GM06990 (cell line): ENCODE data around the gene OPN1MW3.
"Not testable (repeated sequence)": the region's sequence is repeated elsewhere in the genome, so short reads cannot be mapped to it uniquely, and the experiment has no call there.

Source experiments
- DNase-seq: peaks from one replicate; pipeline ENCODE4 v3.0.0-alpha.2; 2011; ENCODE audit not compliant: insufficient read length; ENCODE audit errors: extremely low read depth
- H3K27me3 ChIP-seq: replicated peaks from 2 replicates; pipeline ENCODE4 v1.6.0; 2011; ENCODE audit warnings: low read length; ENCODE audit not compliant: control insufficient read depth, insufficient read depth
- H3K36me3 ChIP-seq: 2 replicates; pipeline ENCODE4 v1.5.1; 2011; ENCODE audit warnings: low read length; ENCODE audit not compliant: control insufficient read depth, insufficient read depth
- H3K4me3 ChIP-seq: replicated peaks from 2 replicates; pipeline ENCODE4 v1.5.1; 2011; ENCODE audit warnings: low read depth, mild to moderate bottlenecking, control low read depth, low read length
- CTCF ChIP-seq: IDR thresholded peaks from 2 replicates; pipeline ENCODE4 v1.5.1; 2011; ENCODE audit warnings: low read length, control low read depth, mild to moderate bottlenecking, inconsistent platforms; ENCODE audit not compliant: insufficient read depth, poor library complexity, severe bottlenecking

The OPN1MW3 gene

GRCh38 chrX:154263072-154263471, 5.7 kb downstream of the OPN1MW3 start:
- not testable (repeated sequence) for DNase-seq, H3K27me3 ChIP-seq, H3K4me3 ChIP-seq, H3K36me3 ChIP-seq

DNA sequence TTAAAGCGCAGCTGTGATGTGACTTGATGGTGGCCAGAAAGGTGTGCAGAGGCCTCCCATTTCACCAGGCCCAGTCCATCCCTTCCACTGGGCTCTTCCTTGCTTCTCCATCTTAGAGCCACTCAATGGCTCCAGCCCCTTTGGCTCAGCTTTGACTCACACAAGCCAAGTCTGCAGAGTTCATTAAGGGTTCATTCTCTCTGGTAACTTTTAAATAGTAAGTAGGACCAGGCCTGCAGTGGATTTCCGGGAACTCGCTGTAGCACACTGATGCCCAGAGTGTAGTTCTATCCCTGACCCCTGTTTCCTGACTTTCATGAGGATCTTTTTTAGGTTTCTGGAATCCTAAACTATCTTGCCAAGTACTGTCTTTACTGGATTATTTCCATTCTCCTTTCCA, 11.9 kb downstream of the OPN1MW3 start:
- not testable (repeated sequence) for H3K36me3 ChIP-seq, H3K4me3 ChIP-seq, DNase-seq, H3K27me3 ChIP-seq

DNA sequence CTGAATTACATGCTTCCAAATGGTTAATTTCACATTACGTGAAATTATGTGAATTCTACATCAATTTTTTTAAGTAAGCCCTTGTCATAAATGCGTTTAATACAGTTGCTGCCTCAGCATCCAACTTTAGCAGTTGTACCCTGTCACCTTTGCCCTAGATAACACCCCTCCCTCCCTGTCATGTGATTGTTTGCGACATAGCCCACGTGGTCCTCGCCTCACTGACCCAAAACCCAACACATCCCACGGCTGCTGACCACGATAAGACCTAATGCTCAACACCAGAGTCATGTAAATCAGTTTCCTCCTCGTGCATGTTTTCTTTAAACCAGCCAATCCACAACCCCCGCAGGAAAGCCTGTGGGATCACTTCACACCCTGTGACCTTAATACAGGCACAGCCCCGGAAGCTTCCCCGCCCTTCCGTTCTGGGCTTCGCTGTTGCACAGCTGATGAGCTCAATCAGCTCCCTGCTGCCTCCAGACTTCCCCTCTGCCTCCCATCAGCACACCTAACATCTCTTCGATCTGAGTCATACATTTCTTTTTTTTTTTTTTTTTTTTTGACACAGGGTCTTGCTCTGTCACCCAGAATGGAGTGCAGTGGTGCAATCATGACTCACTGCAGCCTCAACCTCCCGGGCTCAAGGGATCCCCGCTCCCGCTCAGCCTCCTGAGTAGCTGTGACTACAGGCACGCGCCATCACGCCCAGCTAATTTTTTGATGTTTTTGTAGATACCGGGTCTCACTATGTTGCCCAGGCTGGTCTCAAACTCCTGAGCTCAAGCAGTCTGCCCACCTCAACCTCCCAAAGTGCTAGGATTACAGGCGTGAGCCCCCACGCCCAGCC, 27.3 kb downstream of the OPN1MW3 start:
- not testable (repeated sequence) for DNase-seq, H3K36me3 ChIP-seq, H3K27me3 ChIP-seq, H3K4me3 ChIP-seq

DNA sequence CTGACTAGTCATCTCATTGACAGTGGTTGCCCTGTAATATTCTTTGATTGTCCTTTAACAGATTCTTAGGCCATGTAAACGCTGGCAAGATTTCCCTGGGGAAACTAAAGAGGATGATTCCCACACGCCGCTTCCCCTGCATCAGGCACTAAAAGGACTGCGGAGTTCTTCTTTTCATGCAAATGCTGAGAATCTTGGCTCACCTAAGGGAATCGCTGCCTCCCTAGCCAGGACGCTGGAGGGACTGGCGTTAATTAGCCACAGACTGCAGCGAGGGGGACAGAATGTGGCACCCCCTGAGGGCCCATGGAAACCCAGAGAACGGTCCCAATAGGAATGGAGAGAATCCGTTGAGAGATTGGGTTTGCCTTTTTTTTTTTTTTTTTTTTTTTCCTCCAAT, 29.0 kb downstream of the OPN1MW3 start:
- H3K36me3 ChIP-seq, H3K4me3 ChIP-seq, DNase-seq, H3K27me3 ChIP-seq: not testable (repeated sequence)

DNA sequence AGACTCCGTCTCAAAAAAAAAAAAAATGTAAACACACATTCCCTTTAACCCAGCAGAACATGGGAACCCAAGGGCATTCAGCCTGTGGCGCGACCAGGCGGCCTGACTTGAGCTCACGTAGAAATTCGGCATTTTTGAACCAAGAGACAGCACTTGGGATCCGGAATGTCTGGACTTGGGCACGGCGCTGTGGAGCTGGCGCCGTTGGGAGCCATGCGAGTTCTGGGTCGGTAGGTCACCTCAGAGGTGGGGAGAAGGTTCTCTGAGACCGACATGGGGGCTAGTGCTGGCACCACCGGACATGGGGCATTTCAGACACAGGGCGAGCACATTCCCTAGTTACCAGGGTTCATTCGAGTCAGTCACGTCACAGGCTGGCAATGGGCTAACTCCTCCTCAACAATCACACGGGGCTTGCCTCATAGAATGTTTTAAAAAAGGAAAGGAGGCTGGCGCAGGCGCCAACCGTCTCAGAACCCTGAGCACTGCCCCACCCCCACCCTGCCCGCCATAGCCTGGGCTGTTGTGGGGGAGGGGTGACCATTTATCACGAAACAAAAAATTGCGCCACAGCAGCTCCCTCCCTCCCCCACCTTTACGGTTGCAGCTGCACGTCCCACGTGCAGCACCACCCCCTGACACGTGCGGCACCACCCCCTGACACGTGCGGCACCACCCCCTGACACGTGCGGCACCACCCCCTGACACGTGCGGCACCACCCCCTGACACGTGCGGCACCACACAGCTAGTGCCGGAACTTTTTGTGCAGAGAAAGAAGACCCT, 37.6 kb downstream of the OPN1MW3 start, which contains the start of gene TEX28:
TEX28 (minus strand) TSS at position 334 of the 784 bp plus-strand sequence. CDS start 3,007 bp downstream, outside the sequence.
- TF ChIP-seq CTCF: no peak
- H3K27me3 ChIP-seq: no peaks in the 10 kb centered on the region
- H3K36me3 ChIP-seq: no peaks in the 10 kb centered on the region
- no peak within 1 kb of the TSS for H3K4me3 ChIP-seq
- DNase-seq: no peak

DNA sequence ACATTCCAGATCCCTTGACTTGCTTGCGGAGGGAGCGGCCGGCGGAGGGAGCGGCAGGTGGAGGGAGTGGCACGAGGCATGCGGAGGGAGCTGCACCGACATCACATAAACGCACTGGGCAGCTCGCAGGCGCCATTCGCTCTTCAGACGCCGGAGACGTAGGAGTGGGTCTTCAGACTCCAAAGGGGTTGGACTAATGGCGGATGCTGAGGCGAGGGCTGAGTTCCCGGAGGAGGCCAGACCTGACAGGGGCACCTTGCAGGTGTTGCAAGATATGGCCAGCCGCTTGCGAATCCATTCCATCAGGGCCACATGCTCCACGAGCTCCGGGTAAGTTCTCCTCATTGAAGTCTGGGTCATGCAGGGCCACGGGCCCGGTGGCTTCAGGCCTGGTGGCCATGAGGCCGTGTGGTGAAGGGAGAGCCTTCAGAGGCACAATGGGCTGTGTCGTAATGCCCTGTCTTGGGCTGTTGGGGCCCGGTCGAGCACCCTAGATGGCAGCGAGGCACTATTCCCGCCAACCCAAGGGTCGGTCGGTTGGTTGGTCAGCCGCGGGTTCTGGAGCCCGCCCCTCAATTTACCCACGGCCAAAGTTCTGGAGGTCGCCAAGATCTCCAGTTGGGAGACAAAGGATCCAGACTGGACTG, 38.4 kb downstream of the OPN1MW3 start, which contains the start of gene TKTL1:
TKTL1 (plus strand) TSS at position 132 of the 647 bp plus-strand sequence; CDS start at position 197, 65 bp downstream.
- H3K36me3 ChIP-seq: no peaks in the 10 kb centered on the region
- no peak for TF ChIP-seq CTCF
- no peak for DNase-seq
- no peak within 1 kb of the TSS for H3K4me3 ChIP-seq
- H3K27me3 ChIP-seq: no peaks in the 10 kb centered on the region

DNA sequence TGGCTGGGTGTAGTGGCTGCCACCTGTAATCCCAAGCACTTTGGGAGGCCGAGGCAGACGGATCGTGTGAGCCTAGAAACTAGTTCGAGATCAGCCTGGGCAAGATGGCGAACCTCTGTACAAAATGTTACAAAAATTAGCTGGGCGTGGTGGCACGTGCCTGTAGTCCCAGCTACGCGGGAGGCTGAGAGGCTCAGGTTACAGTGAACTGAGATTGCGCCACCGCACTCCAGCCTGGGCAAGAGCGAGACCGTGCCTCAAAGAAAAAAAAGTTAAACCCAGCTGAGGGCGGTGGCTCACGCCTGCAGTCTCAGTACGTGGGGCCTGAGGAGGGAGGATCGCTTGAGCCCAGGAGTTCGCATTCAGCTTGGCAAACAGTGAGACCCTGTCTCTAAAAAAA, 39.3 kb downstream of the OPN1MW3 start:
- no peak for TF ChIP-seq CTCF
- no peak for DNase-seq
- Histone ChIP-seq H3K27me3 (no peaks in the 10 kb centered on the region), H3K36me3 (no peaks in the 10 kb centered on the region), H3K4me3 (no peak overlapping the region)
